NCI-H2196 (cell line): ENCODE measurements around the gene VWA3B.
A peak's percentile ranks its signal among the peaks of the same experiment; 100 is the strongest.

Source experiments
- DNase-seq: peaks from one replicate; lab custom pipeline; 2025; ENCODE audit not compliant: unreplicated experiment; lab: John Stamatoyannopoulos, UW

The VWA3B gene

DNA sequence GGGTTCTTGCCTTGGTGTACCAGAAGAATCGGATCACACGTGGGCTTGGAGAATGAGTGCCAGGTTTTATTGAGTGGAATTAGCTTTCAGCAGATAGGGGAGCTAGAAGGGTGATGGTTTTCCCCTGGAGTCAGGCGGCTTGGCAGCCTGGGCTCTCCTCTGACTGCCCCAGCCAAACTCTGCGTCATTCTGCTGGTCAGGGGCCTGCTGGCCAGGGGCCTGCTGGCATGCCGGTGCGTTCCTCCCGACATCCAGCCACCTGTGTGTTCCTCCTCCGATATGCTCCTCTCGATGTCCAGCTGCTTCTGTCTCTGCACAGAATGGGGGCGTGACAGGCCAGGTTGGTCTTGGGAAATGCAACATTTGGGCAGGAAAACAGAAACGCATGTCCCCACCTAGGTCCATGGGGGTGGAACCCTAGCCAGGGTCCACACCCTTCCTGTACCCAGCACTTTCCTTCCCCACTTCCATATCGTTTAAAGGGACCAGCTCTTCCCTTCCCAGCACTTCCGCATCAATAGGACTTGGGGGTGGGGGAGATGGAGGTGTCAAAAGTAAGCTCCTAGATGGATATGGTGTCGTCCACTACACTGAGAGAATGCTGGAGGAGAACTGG lies 85.3 kb downstream of the VWA3B start:
- DNase-seq = no peak

GRCh38 chr2:98172951-98173350 lies 86.0 kb downstream of the VWA3B start:
- DNase-seq = no peak

DNA sequence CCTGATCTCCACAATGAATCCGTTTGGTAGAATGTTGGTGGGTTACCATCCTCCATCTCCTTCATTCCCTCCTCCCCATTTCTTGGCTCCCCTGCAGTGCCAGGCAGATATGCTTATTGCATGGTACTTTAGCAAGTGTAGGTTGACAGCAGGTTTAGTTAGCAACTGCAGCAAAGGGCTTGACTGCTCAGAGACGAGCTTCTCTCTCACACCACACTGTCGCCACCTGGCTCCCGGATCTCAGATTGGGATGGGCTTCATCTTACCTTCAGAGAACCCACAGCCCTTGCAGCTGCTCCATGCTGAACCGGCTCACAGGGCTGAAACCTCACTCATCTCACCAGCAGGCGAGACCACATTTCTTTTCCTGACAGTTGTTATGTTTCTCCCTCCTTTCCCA lies 88.8 kb downstream of the VWA3B start:
- DNase-seq = peak; percentile 4

DNA sequence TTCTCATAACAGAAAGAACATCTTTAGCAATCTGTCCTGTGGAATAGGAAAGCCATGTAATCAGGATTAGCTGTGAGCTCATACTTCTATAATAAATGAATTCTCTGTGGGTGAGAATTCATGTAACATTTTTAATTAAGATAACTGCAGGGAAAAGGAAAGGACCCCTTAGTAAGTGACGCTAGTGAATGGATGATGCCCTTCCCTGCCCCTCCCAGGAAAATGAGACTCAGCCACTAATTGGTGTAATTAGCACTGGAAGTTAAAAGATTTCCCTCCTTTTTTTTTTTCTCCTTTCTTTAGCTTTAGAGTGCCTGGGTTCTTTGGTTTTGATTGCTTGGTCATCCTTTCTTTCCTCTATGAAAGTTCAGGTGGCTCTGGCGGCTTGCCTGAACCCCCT lies 90.3 kb downstream of the VWA3B start:
- no peak for DNase-seq

DNA sequence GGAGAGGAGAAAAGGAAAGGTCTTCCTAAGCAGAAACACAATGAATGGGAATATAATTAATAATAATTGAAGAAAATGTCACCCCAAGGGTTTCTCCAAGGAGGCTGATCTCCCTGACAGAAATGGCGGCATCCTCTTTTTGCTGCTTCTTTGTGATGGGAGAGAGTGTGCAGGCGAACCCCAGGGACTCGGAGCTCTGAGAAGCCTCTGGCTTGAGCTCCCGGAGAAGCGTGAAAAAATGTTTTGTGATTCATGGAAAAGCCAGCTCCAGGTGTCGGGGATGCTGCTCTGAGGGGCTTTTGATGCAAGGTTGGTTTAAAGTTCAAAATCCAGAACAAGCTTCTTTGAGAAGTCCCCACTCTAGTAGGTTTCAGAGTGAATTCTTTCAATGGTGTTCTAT lies 91.0 kb downstream of the VWA3B start:
- no peak for DNase-seq

GRCh38 chr2:98180456-98180855 lies 93.5 kb downstream of the VWA3B start:
- no peak for DNase-seq

DNA sequence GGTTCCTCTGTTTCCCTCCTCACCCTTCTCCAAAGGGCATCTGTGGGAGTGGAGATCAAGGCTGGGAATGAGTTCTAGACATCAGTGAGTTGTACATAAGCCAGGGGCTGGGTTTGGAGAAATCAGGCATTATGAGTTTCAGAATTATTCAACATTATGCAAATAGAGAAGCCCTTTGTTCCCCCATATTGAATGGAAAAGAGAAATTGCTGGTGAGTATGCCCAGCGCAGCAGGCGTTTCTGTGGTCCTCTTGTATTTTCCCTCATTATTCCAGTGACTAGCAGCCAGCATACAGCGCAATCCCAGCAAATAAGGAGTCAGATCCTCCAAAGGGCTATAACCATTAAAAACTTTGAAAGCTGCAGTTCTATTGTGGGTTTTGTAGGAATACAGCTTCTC lies 94.4 kb downstream of the VWA3B start:
- DNase-seq = no peak

GRCh38 chr2:98185801-98186200 lies 98.8 kb downstream of the VWA3B start:
- DNase-seq = no peak

- no peak for DNase-seq
Observed at GRCh38 chr2:98187194-98187593, 100.2 kb downstream of the VWA3B start.

DNA sequence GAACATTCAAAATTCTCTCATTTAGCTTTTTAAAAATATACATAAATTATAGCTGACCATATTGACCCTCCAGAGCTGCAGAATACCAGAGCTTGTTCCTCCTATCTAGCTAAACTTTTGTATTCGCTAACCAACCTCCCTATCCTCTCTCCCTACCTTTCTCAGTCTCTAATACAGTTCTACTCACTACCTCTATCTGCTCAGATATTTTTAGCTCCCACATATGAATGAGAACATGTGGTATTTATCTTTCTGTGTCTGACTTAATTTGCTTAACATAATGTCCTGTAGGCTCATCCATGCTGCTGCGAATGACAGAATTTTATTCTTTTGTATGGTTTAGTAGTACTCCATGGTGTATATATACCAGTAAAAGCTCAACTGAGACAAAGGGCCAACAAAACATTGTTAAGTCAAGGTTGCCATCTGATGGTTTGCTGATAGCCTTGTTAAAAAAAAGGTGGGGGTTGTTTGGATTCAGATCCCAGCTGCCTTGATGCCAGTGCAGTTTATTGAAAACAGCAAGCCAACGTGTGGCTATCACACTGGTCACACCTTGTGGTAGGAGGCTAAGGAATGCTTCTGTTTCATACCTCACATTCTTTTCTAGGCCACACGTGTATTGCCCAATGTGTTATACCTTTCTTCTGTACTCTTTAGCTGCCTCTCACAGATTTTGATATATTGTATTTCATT lies 101.5 kb downstream of the VWA3B start:
- DNase-seq = no peak

DNA sequence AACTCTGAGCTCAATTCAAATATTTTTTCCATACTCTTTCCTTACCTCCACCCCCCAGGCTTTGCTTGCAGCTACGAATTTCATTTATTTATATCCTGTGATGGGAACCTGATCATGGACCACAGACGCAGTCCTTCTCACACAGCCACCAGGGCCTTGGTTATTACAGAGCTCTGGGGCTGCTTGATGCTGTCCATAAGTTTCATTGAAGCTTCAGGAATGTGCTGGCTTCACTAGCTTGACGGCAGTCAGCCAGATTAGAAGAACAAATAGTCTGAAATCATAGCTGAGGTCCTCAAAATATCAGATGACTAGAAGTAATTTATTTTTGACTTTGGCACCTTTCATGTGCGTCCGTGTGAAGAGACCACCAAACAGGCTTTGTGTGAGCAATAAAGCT lies 104.9 kb downstream of the VWA3B start:
- no peak for DNase-seq

- no peak for DNase-seq
Observed at GRCh38 chr2:98201576-98201975, 114.6 kb downstream of the VWA3B start.

GRCh38 chr2:98205889-98206288 lies 118.9 kb downstream of the VWA3B start:
- no peak for DNase-seq

- no peak for DNase-seq
Observed at GRCh38 chr2:98212092-98213000, 125.4 kb downstream of the VWA3B start.

DNA sequence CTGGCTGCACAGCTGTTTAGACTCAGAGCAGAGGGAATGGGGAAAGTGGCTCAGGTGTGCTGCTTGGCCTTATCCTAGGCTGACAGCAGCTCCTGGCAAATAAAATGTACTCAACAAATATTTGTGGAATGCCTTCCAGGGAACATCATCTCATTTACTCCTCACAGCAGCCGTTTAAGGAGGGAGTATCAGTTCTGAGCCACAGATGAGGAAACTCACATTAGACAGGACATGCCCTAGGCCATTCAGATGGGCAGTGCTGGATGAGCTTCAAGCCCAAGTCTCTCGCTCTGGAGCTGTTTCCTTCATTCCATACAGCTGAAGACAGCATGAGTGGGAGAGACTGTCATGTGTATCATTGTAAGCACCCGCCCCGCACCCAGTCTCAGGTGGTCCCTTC lies 129.6 kb downstream of the VWA3B start:
- DNase-seq = no peak

GRCh38 chr2:98219152-98219551 lies 132.2 kb downstream of the VWA3B start:
- DNase-seq = no peak

- no peak for DNase-seq
Observed at GRCh38 chr2:98233941-98234340, 147.0 kb downstream of the VWA3B start.

GRCh38 chr2:98234776-98235175 lies 147.8 kb downstream of the VWA3B start:
- DNase-seq = no peak

- DNase-seq = no peak
Observed at GRCh38 chr2:98236935-98237334, 150.0 kb downstream of the VWA3B start.

DNA sequence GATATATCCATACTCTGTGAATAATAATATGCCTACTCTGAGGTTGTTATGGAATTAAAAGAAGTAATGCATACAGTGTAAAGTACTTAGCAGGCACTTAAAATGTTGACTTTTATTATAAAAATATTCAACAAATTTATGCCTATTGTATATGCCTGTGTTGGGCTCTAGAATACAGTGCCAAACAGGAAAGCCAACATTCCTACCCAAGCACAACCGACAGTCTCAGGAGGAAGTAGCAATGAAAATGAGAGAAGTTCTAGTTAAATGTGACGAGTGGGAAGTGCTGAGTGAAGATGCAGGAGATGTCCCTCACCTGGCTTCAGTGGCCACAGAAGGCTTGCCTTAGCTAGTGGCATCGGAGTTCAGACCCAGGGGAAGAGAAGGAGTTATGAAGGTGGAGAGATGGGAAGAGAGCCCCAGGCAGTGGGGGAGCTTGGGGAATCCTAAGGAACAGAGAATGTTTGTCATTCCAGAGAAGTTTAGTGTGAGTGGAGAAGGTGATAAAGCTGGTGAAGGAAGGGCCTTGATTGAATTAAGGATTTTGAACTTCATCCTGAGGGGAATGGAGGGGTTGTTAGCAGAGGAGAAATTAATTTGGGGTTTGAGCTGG lies 153.9 kb downstream of the VWA3B start:
- no peak for DNase-seq

- no peak for DNase-seq
Observed at GRCh38 chr2:98241592-98241991, 154.6 kb downstream of the VWA3B start.

GRCh38 chr2:98242003-98242402 lies 155.0 kb downstream of the VWA3B start:
- no peak for DNase-seq
